ENCODE results near the gene TMEM151B. TPM values are rescaled to one million over a fixed set of nuclear protein-coding genes. Genes with fewer than 3 reads are reported as not detected.

TMEM151B gene
- polyA plus RNA-seq, 1 of the 3 experiments (the other 2 are of a cell fraction), result 0.05 TPM

DNA sequence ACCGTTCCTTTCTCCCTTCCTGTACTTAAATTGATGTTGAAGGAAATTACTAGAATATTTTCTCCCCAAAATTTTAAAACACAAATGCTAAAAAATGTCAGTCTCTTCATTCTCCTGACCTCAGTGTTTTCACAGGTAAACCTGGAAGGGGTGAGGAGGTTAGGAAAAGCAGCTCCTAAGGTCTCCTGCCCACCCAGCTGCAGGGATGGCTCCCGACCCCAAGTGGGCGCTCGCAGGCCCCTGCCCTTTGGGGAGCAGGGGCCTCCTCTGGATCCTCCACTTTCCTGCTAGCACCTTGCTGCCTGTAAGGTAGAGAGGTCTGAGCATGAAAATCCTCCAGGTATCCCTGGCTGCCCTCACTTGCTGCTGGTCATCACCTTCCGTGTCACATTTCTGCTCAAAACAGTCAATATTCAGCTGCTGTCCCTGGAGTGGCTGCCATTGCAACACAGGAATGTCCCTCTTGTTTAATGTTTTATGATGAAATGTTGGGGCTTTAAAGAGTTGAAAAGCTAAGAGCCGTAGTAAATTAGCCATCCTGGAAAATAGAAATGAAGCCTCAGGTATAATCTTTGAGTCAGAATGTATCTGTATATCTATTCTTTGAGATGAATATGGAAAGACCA lies 34.2 kb upstream of the TMEM151B start:
- peak overlapping the region in 1 of 2 experiments; percentile 91; a peak in 2 of 4 replicates for H3K27ac ChIP-seq (ENCODE audit: low read depth in 2 of 2, low read length in 1 of 2)
- no peaks in the 10 kb centered on the region for H3K27me3 ChIP-seq (ENCODE audit: insufficient read depth)
- peaks cover 18% of the 10 kb centered on the region for H3F3A ChIP-seq (replicated peaks; ENCODE audit: insufficient read depth)
- no peaks in the 10 kb centered on the region for H4K20me1 ChIP-seq (ENCODE audit: insufficient read depth)
- no peaks in the 10 kb centered on the region for H3K9me2 ChIP-seq
- TF ChIP-seq FOXJ3 (CRISPR knock-in tag; IDR thresholded peaks at IDR 0.05) (no peak), RAD21 (IDR thresholded peaks at IDR 0.05; ENCODE audit: low read length) (no peak), POLR2AphosphoS5 (IDR thresholded peaks at IDR 0.05; ENCODE audit: low read depth, low read length) (no peak), RCOR1 (IDR thresholded peaks at IDR 0.05; ENCODE audit: low read length) (no peak), GATA2 (CRISPR knock-in tag; IDR thresholded peaks at IDR 0.05) (no peak), SIN3A (IDR thresholded peaks at IDR 0.05; ENCODE audit: borderline replicate concordance, low read depth, low read length) (no peak), PBX3 (IDR thresholded peaks at IDR 0.05) (no peak), JUND (IDR thresholded peaks at IDR 0.05) (no peak), FOSL2 (IDR thresholded peaks at IDR 0.05; ENCODE audit: borderline replicate concordance, low read depth) (no peak), TAF1 (IDR thresholded peaks at IDR 0.05; ENCODE audit: borderline replicate concordance, low read depth, low read length) (no peak), ZBTB33 (IDR thresholded peaks at IDR 0.05; ENCODE audit: borderline replicate concordance, low read depth) (no peak), NFIC (IDR thresholded peaks at IDR 0.05; ENCODE audit: borderline replicate concordance) (no peak), EZH2phosphoT487 (IDR thresholded peaks at IDR 0.05; ENCODE audit: borderline replicate concordance, low read depth) (no peak), SMC3 (IDR thresholded peaks at IDR 0.05; ENCODE audit: low read depth, low read length) (no peak), TCF12 (IDR thresholded peaks at IDR 0.05) (no peak), EP300 (IDR thresholded peaks at IDR 0.05; ENCODE audit: borderline replicate concordance in 1 of 2, low read depth in 1 of 2, low read length in 1 of 2) (no peak)
- TF ChIP-seq, protein P1, sequence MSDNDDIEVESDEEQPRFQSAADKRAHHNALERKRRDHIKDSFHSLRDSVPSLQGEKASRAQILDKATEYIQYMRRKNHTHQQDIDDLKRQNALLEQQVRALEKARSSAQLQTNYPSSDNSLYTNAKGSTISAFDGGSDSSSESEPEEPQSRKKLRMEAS (IDR thresholded peaks at IDR 0.05; ENCODE audit: low read depth), result no peak
- TF ChIP-seq, protein P2, sequence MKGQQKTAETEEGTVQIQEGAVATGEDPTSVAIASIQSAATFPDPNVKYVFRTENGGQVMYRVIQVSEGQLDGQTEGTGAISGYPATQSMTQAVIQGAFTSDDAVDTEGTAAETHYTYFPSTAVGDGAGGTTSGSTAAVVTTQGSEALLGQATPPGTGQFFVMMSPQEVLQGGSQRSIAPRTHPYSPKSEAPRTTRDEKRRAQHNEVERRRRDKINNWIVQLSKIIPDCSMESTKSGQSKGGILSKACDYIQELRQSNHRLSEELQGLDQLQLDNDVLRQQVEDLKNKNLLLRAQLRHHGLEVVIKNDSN (IDR thresholded peaks at IDR 0.05; ENCODE audit: borderline replicate concordance, low read depth), result no peak
- TF ChIP-seq, protein P3, sequence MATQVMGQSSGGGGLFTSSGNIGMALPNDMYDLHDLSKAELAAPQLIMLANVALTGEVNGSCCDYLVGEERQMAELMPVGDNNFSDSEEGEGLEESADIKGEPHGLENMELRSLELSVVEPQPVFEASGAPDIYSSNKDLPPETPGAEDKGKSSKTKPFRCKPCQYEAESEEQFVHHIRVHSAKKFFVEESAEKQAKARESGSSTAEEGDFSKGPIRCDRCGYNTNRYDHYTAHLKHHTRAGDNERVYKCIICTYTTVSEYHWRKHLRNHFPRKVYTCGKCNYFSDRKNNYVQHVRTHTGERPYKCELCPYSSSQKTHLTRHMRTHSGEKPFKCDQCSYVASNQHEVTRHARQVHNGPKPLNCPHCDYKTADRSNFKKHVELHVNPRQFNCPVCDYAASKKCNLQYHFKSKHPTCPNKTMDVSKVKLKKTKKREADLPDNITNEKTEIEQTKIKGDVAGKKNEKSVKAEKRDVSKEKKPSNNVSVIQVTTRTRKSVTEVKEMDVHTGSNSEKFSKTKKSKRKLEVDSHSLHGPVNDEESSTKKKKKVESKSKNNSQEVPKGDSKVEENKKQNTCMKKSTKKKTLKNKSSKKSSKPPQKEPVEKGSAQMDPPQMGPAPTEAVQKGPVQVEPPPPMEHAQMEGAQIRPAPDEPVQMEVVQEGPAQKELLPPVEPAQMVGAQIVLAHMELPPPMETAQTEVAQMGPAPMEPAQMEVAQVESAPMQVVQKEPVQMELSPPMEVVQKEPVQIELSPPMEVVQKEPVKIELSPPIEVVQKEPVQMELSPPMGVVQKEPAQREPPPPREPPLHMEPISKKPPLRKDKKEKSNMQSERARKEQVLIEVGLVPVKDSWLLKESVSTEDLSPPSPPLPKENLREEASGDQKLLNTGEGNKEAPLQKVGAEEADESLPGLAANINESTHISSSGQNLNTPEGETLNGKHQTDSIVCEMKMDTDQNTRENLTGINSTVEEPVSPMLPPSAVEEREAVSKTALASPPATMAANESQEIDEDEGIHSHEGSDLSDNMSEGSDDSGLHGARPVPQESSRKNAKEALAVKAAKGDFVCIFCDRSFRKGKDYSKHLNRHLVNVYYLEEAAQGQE (IDR thresholded peaks at IDR 0.05; ENCODE audit: low read depth, low read length), result no peak
- TF ChIP-seq, protein P4, sequence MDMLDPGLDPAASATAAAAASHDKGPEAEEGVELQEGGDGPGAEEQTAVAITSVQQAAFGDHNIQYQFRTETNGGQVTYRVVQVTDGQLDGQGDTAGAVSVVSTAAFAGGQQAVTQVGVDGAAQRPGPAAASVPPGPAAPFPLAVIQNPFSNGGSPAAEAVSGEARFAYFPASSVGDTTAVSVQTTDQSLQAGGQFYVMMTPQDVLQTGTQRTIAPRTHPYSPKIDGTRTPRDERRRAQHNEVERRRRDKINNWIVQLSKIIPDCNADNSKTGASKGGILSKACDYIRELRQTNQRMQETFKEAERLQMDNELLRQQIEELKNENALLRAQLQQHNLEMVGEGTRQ (IDR thresholded peaks at IDR 0.05; ENCODE audit: borderline replicate concordance, low read depth, low read length), result no peak
- peaks cover 26 to 56% of the 10 kb centered on the region in 2 experiments for H3K4me1 ChIP-seq (ENCODE audit: control insufficient read depth in 1 of 2, insufficient read depth in 2 of 2, low read depth in 1 of 2, low read length in 1 of 2)
- H3K9ac ChIP-seq, result no peak overlapping the region
- POLR2A ChIA-PET, result interaction anchor here (2.7 to 3.2 kb wide), 2 partner anchors 10 to 11 kb away, joined by 27 to 48 read pairs; partner anchors contain the start of gene HSP90AB1
- no peak overlapping the region for H3K4me3 ChIP-seq (ENCODE audit: low read depth in 2 of 2, low read length in 1 of 2)
- H2AFZ ChIP-seq (ENCODE audit: low read depth), result no peak overlapping the region
- 96% methylated on average over 6 of the region's 6 CpGs for WGBS (ENCODE audit: low lambda C conversion rate)
- H3K9me3 ChIP-seq, result no peaks in the 10 kb centered on the region
- no peak overlapping the region for H3K4me2 ChIP-seq
- CTCF ChIA-PET, result interaction anchor here (0.6 to 8.5 kb wide), 22 partner anchors 10 to 146 kb away, joined by 3 to 224 read pairs (median 12); partner anchors contain the start of genes HSP90AB1, MYMX, NFKBIE and SLC29A1
- DNase-seq, result no peak
- H3K36me3 ChIP-seq (replicated peaks in 1 of 2; ENCODE audit: control insufficient read depth in 1 of 2, insufficient read depth in 2 of 2, low read length in 1 of 2), result peaks cover 0 to 6% of the 10 kb centered on the region in 2 experiments
- no peaks in the 10 kb centered on the region for H3K79me2 ChIP-seq (ENCODE audit: insufficient read depth)
